ENCODE measurements around the gene HSFX3.
"Not testable (repeated sequence)": the region's sequence is repeated elsewhere in the genome, so short reads cannot be mapped to it uniquely, and the experiment has no call there.

HSFX3 gene

GRCh38 chrX:149517308-149517707 lies 32.4 kb downstream of the HSFX3 start:
- no peak for DNase-seq (ENCODE audit: low read depth)

- DNase-seq (ENCODE audit: low read depth), result no peak
Measured at GRCh38 chrX:149516604-149517003, 33.1 kb downstream of the HSFX3 start.

- DNase-seq (ENCODE audit: low read depth), result no peak
Measured at GRCh38 chrX:149515954-149516602, 33.6 kb downstream of the HSFX3 start.

GRCh38 chrX:149513825-149514428 lies 35.8 kb downstream of the HSFX3 start:
- DNase-seq (ENCODE audit: low read depth), result no peak

- peak; percentile 27 for DNase-seq (ENCODE audit: low read depth)
Measured at GRCh38 chrX:149512225-149512885, 37.4 kb downstream of the HSFX3 start.

- DNase-seq (ENCODE audit: low read depth), result no peak
Measured at GRCh38 chrX:149511081-149511480, 38.6 kb downstream of the HSFX3 start.

GRCh38 chrX:149510386-149510785 lies 39.3 kb downstream of the HSFX3 start:
- DNase-seq (ENCODE audit: low read depth), result no peak

GRCh38 chrX:149508467-149508866 lies 41.3 kb downstream of the HSFX3 start:
- no peak for DNase-seq (ENCODE audit: low read depth)

GRCh38 chrX:149506349-149506748 lies 43.4 kb downstream of the HSFX3 start:
- no peak for DNase-seq (ENCODE audit: low read depth)

- no peak for DNase-seq (ENCODE audit: low read depth)
Measured at GRCh38 chrX:149505671-149506070, 44.1 kb downstream of the HSFX3 start.

- DNase-seq (ENCODE audit: low read depth), result peak; percentile 73
Measured at GRCh38 chrX:149504915-149505651, 44.6 kb downstream of the HSFX3 start, which contains the start of gene IDS. Gene IDS (minus strand): TSS chrX:149505306. CDS start chrX:149505137, 169 bp downstream.

- peak; percentile 27 for DNase-seq (ENCODE audit: low read depth)
Measured at GRCh38 chrX:149504226-149504914, 45.4 kb downstream of the HSFX3 start.

- peak; percentile 45 for DNase-seq (ENCODE audit: low read depth)
Measured at GRCh38 chrX:149503446-149503845, 46.3 kb downstream of the HSFX3 start.

GRCh38 chrX:149502923-149503322 lies 46.8 kb downstream of the HSFX3 start:
- not testable (repeated sequence) for DNase-seq (ENCODE audit: low read depth)

- no peak for DNase-seq (ENCODE audit: low read depth)
Measured at GRCh38 chrX:149499766-149500165, 50.0 kb downstream of the HSFX3 start.

- DNase-seq (ENCODE audit: low read depth), result no peak
Measured at GRCh38 chrX:149498767-149499166, 51.0 kb downstream of the HSFX3 start.
